Peyer's patch (tissue), 4 donors: ENCODE measurements around the gene SAYSD1. TPM values are rescaled to one million over a fixed set of nuclear protein-coding genes. Genes with fewer than 3 reads are reported as not detected.

ENCODE experiments used
- DNase-seq, 3 donors: peaks; one replicate each; pipeline ENCODE4 v3.0.0-alpha.2; 2017 to 2019
- H3K27ac ChIP-seq, 4 donors: fragments of 200-600 bp; sonication (generic); one replicate each; pipeline ENCODE4 v1.5.1; 2016 to 2019
- H3K27me3 ChIP-seq, 2 donors: fragments of 200-600 bp; sonication (generic); one replicate each; pipeline ENCODE4 v1.5.1; 2019
- H3K36me3 ChIP-seq, 3 donors: fragments of 200-600 bp; sonication (generic); one replicate each; pipeline ENCODE4 v1.5.1; 2016 to 2019
- H3K4me1 ChIP-seq, 4 donors: fragments of 200-600 bp; sonication (generic); one replicate each; pipeline ENCODE4 v1.5.1; 2016 to 2019
- H3K4me3 ChIP-seq, 4 donors: fragments of 200-600 bp; sonication (generic); 1 replicate in 3 of 4; 2 replicates in 1 of 4; pipeline ENCODE4 v1.5.1; 2016 to 2019; ENCODE audit warnings: mild to moderate bottlenecking in 1 of 4
- H3K9me3 ChIP-seq, 4 donors: fragments of 200-600 bp; sonication (generic); one replicate each; pipeline ENCODE4 v1.5.1; 2016 to 2019; ENCODE audit warnings: mild to moderate bottlenecking in 1 of 4
- CTCF ChIP-seq, 6 experiments: fragments of 450-650 bp in 4 of 6; fragments of 200-600 bp in 2 of 6; sonication (generic) in 1 of 6; IDR thresholded peaks; one replicate each; pipeline ENCODE4 v1.5.1; 2017 to 2019; ENCODE audit warnings: antibody characterized with exemption in 6 of 6, mild to moderate bottlenecking in 3 of 6, moderate library complexity in 1 of 6
- POLR2A ChIP-seq, 2 donors: fragments of 450-650 bp; IDR thresholded peaks; one replicate each; pipeline ENCODE4 v1.5.1; 2017; ENCODE audit warnings: antibody characterized with exemption in 2 of 2, mild to moderate bottlenecking in 2 of 2, moderate library complexity in 2 of 2
- total RNA-seq, 4 donors: library from RNA; depleted of rRNA; stranded (reverse); fragments of >200 nt; gene quantifications; one replicate each; pipeline ENCODE4 v1.1.0, GENCODE V29; 2016

The SAYSD1 gene
- total RNA-seq, 4 donors from 2014 or later: 12.4 to 24.7 (median 19.1) TPM

GRCh38 chr6:39107641-39108040 lies 7.3 kb downstream of the SAYSD1 start:
- H3K36me3 ChIP-seq: peaks cover 0 to 19% (median 2%) of the 10 kb centered on the region in 3 donors
- H3K27ac ChIP-seq: no peak overlapping the region
- TF ChIP-seq POLR2A (IDR thresholded peaks at IDR 0.05) (no peak), CTCF (IDR thresholded peaks at IDR 0.05) (no peak)
- no peaks in the 10 kb centered on the region for H3K9me3 ChIP-seq
- no peak overlapping the region for H3K4me3 ChIP-seq
- no peaks in the 10 kb centered on the region for H3K27me3 ChIP-seq
- no peak for DNase-seq
- H3K4me1 ChIP-seq: no peaks in the 10 kb centered on the region

GRCh38 chr6:39107034-39107433 lies 8.0 kb downstream of the SAYSD1 start:
- TF ChIP-seq CTCF (IDR thresholded peaks at IDR 0.05): no peak
- no peak for TF ChIP-seq POLR2A (IDR thresholded peaks at IDR 0.05)
- no peak overlapping the region for H3K27ac ChIP-seq

GRCh38 chr6:39104528-39104927 lies 10.5 kb downstream of the SAYSD1 start:
- DNase-seq: no peak
- H3K27me3 ChIP-seq: no peaks in the 10 kb centered on the region
- H3K4me1 ChIP-seq: no peaks in the 10 kb centered on the region
- H3K36me3 ChIP-seq: peaks cover 0 to 15% (median 2%) of the 10 kb centered on the region in 3 donors
- H3K27ac ChIP-seq: no peak overlapping the region
- no peaks in the 10 kb centered on the region for H3K9me3 ChIP-seq
- TF ChIP-seq CTCF (IDR thresholded peaks at IDR 0.05) (no peak), POLR2A (IDR thresholded peaks at IDR 0.05) (no peak)
- H3K4me3 ChIP-seq: no peak overlapping the region

More at GRCh38 chr6:39107034-39107433, 8.0 kb downstream of the SAYSD1 start:
- Histone ChIP-seq H3K4me1 (no peaks in the 10 kb centered on the region), H3K27me3 (no peaks in the 10 kb centered on the region), H3K9me3 (no peaks in the 10 kb centered on the region), H3K4me3 (no peak overlapping the region), H3K36me3 (peaks cover 0 to 19% (median 2%) of the 10 kb centered on the region in 3 donors)
- DNase-seq: no peak

- Histone ChIP-seq H3K27me3 (no peaks in the 10 kb centered on the region), H3K36me3 (peaks cover 0 to 9% (median 0%) of the 10 kb centered on the region in 3 donors), H3K4me1 (no peaks in the 10 kb centered on the region), H3K27ac (no peak overlapping the region), H3K9me3 (no peaks in the 10 kb centered on the region), H3K4me3 (no peak overlapping the region)
- no peak for TF ChIP-seq CTCF (IDR thresholded peaks at IDR 0.05)
- TF ChIP-seq POLR2A (IDR thresholded peaks at IDR 0.05): no peak
- DNase-seq: no peak
These were observed 12.2 kb downstream of the SAYSD1 start for GRCh38 chr6:39102821-39103136.

GRCh38 chr6:39102071-39102820 lies 12.7 kb downstream of the SAYSD1 start:
- no peaks in the 10 kb centered on the region for H3K4me1 ChIP-seq
- no peak overlapping the region for H3K4me3 ChIP-seq
- H3K27ac ChIP-seq: no peak overlapping the region
- peaks cover 0 to 9% (median 0%) of the 10 kb centered on the region in 3 donors for H3K36me3 ChIP-seq
- peak in 1 of 6 experiments; percentile 24 for TF ChIP-seq CTCF (IDR thresholded peaks at IDR 0.05)
- TF ChIP-seq POLR2A (IDR thresholded peaks at IDR 0.05): no peak
- H3K27me3 ChIP-seq: no peaks in the 10 kb centered on the region
- H3K9me3 ChIP-seq: no peaks in the 10 kb centered on the region
- DNase-seq: peak in 2 of 3 donors; percentile 36 to 50
